GM12878 (cell line): ENCODE measurements around the gene NKD2. TPM values are rescaled to one million over a fixed set of nuclear protein-coding genes. Genes with fewer than 3 reads are reported as not detected.
A peak's percentile ranks its signal among the peaks of the same experiment; 100 is the strongest.

Source experiments
- ATAC-seq: fragments of 200-7000 bp; cut with Tn5 transposase; 3 replicates; pipeline ENCODE4 v1.9.1; 2020; ENCODE audit warnings: mild to moderate bottlenecking, moderate library complexity
- BruUV-seq: library from RNA; stranded (reverse); fragments of 400-500 nt; replicated peaks from 2 replicates; lab custom pipeline; 2021; lab: Mats Ljungman, UMichigan
- CTCF ChIA-PET: fragments of 300-600 bp; sonication (Branson Sonifier 250); formaldehyde crosslinking; extraction: SDS; loops from one replicate; lab custom pipeline; 2021; ENCODE audit warnings: inconsistent platforms; lab: Yijun Ruan, JAX
- POLR2A ChIA-PET: fragments of 350-600 bp; formaldehyde crosslinking; extraction: SDS; loops from one replicate; lab custom pipeline; 2021; ENCODE audit warnings: inconsistent platforms; lab: Charles Lee
- RAD21 ChIA-PET: fragments of 300-600 bp; sonication (Branson Sonifier 250); formaldehyde crosslinking; loops from one replicate; lab custom pipeline; 2023; ENCODE audit warnings: antibody characterized with exemption; ENCODE audit not compliant: unreplicated experiment; lab: Charles Lee
- SMC1A ChIA-PET: fragments of 300-600 bp; sonication (Branson Sonifier 250); formaldehyde crosslinking; loops from one replicate; lab custom pipeline; 2023; ENCODE audit not compliant: unreplicated experiment, uncharacterized antibody; lab: Charles Lee
- DNase-seq: peaks from one replicate; pipeline ENCODE4 v3.0.0-alpha.2; 2011; ENCODE audit warnings: low read depth, low spot score
- FAIRE-seq: peaks from 3 replicates; lab custom pipeline; 2011; peaks lifted over from hg19 to GRCh38; lab: Jason Lieb, UNC
- H2AFZ ChIP-seq: 2 replicates; pipeline ENCODE4 v1.6.0; 2011; ENCODE audit warnings: low read depth, low read length, control low read depth; ENCODE audit not compliant: control insufficient read depth
- H3K27ac ChIP-seq: 2 replicates; pipeline ENCODE4 v1.5.1; 2011; ENCODE audit warnings: control low read depth; ENCODE audit not compliant: control insufficient read depth, insufficient read depth
- H3K27me3 ChIP-seq, 2 experiments: replicated peaks in 1 of 2; 2 replicates each; pipeline versions ENCODE4 v1.6.0 to v1.6.1; 2011; ENCODE audit warnings: low read length in 1 of 2; ENCODE audit not compliant: control insufficient read depth in 2 of 2, insufficient read depth in 2 of 2
- H3K36me3 ChIP-seq, 2 experiments: 2 replicates each; pipeline ENCODE4 v1.5.1; 2011; ENCODE audit warnings: low read length in 1 of 2; ENCODE audit not compliant: control insufficient read depth in 2 of 2, insufficient read depth in 2 of 2
- H3K4me1 ChIP-seq: 2 replicates; pipeline ENCODE4 v1.6.1; 2011; ENCODE audit warnings: mild to moderate bottlenecking, low read length, moderate library complexity, mixed read lengths; ENCODE audit not compliant: control insufficient read depth, insufficient read depth
- H3K4me2 ChIP-seq: 2 replicates; pipeline ENCODE4 v1.6.0; 2011; ENCODE audit warnings: control low read depth; ENCODE audit not compliant: control insufficient read depth, insufficient read depth
- H3K4me3 ChIP-seq: fragments of 200-600 bp; sonication (generic); 2 replicates; pipeline ENCODE4 v1.5.1; 2016
- H3K79me2 ChIP-seq: 2 replicates; pipeline ENCODE4 v1.6.0; 2011; ENCODE audit warnings: low read length; ENCODE audit not compliant: control insufficient read depth, insufficient read depth
- H3K9ac ChIP-seq: 2 replicates; pipeline ENCODE4 v1.8.0; 2011; ENCODE audit warnings: low read length, control low read depth, mixed read lengths; ENCODE audit not compliant: control insufficient read depth, insufficient read depth
- H3K9me3 ChIP-seq: replicated peaks from 3 replicates; pipeline ENCODE4 v1.5.1; 2011; ENCODE audit warnings: mild to moderate bottlenecking, low read length; ENCODE audit not compliant: control insufficient read depth, insufficient read depth
- H4K20me1 ChIP-seq: 2 replicates; pipeline ENCODE4 v1.6.0; 2011; ENCODE audit not compliant: control insufficient read depth, insufficient read depth
- ASH2L ChIP-seq: fragments of 300-600, 200-600 bp; sonication (generic); IDR thresholded peaks from 2 replicates; pipeline ENCODE4 v1.6.1; 2017; ENCODE audit warnings: low read depth, mild to moderate bottlenecking, borderline replicate concordance
- CBFB ChIP-seq: IDR thresholded peaks from 2 replicates; pipeline ENCODE4 v1.6.1; 2016; ENCODE audit warnings: antibody characterized with exemption, low read depth
- CREM ChIP-seq: IDR thresholded peaks from 2 replicates; pipeline ENCODE4 v1.6.1; 2014; ENCODE audit warnings: antibody characterized with exemption, low read depth
- DPF2 ChIP-seq: fragments of 450-650 bp; IDR thresholded peaks from 2 replicates; pipeline ENCODE4 v1.6.1; 2017; ENCODE audit warnings: mild to moderate bottlenecking
- ESRRA ChIP-seq: IDR thresholded peaks from 2 replicates; pipeline ENCODE4 v1.6.1; 2012; ENCODE audit warnings: mild to moderate bottlenecking, low read length, improper control_type of control experiment
- IRF5 ChIP-seq: fragments of 450-650 bp; IDR thresholded peaks from 2 replicates; pipeline ENCODE4 v1.6.1; 2017; ENCODE audit warnings: borderline replicate concordance
- KAT2A ChIP-seq: conservative IDR thresholded peaks from 2 replicates; pipeline ENCODE4 v1.6.1; 2011; ENCODE audit warnings: low read depth, low read length; ENCODE audit not compliant: control insufficient read depth
- MEF2B ChIP-seq: fragments of 450-650 bp; IDR thresholded peaks from 2 replicates; pipeline ENCODE4 v1.6.1; 2018; ENCODE audit warnings: mild to moderate bottlenecking, moderate library complexity; ENCODE audit not compliant: partially characterized antibody, poor library complexity, severe bottlenecking
- NBN ChIP-seq: fragments of 450-650 bp; IDR thresholded peaks from 2 replicates; pipeline ENCODE4 v1.6.1; 2016
- NFIC ChIP-seq: IDR thresholded peaks from 2 replicates; pipeline ENCODE4 v1.6.1; 2012; ENCODE audit warnings: low read depth, mild to moderate bottlenecking, inconsistent platforms, low read length, moderate library complexity
- NR2C1 ChIP-seq: fragments of 450-650 bp; IDR thresholded peaks from 2 replicates; pipeline ENCODE4 v1.6.1; 2017; ENCODE audit warnings: antibody characterized with exemption, mild to moderate bottlenecking, moderate library complexity
- NR2F1 ChIP-seq: fragments of 450-650 bp; conservative IDR thresholded peaks from 2 replicates; pipeline ENCODE4 v1.6.1; 2017; ENCODE audit warnings: mild to moderate bottlenecking
- RBBP5 ChIP-seq: fragments of 200-600 bp; sonication (generic); conservative IDR thresholded peaks from 2 replicates; pipeline ENCODE4 v1.6.1; 2016
- RCOR1 ChIP-seq: conservative IDR thresholded peaks from 2 replicates; pipeline ENCODE4 v1.6.1; 2012; ENCODE audit warnings: low read depth, low read length, improper control_type of control experiment
- SMC3 ChIP-seq: IDR thresholded peaks from 2 replicates; pipeline ENCODE4 v1.6.1; 2011; ENCODE audit warnings: low read length, improper control_type of control experiment, borderline replicate concordance
- TCF7 ChIP-seq: IDR thresholded peaks from 2 replicates; pipeline ENCODE4 v1.6.1; 2014; ENCODE audit warnings: antibody characterized with exemption, borderline replicate concordance
- ZNF687 ChIP-seq: fragments of 450-650 bp; IDR thresholded peaks from 2 replicates; pipeline ENCODE4 v1.6.1; 2017; ENCODE audit warnings: mild to moderate bottlenecking, moderate library complexity
- WGBS: methylation state at CpG from one replicate; pipeline ENCODE4 v1.1.6; 2016; ENCODE audit warnings: low lambda C conversion rate; ENCODE audit not compliant: insufficient replicate concordance, insufficient coverage; ENCODE audit errors: missing lambda C conversion rate; 5-methylcytosine and 5-hydroxymethylcytosine counted together
- in situ Hi-C: fragments of 300-500 bp; cut with MboI; formaldehyde crosslinking; loops from 9 replicates; pipeline ENCODE4 v1.14.3; 2018; ENCODE audit warnings: mixed read lengths
- intact Hi-C: fragments of 100-400 bp; cut with micrococcal nuclease; formaldehyde crosslinking; loops from one replicate; pipeline ENCODE4 v1.14.2; 2022; ENCODE audit not compliant: unreplicated experiment
- polyA plus RNA-seq, 11 experiments: library from polyadenylated mRNA; depleted of rRNA in 4 of 11; unstranded in 6 of 11; stranded (reverse) in 5 of 11; fragments of >200 nt; fragmentation: Nextera tagmentation in 4 of 11; fragmentation: Illumina TruSeq in 1 of 11; extraction: Ambion mirVana in 4 of 11; extraction: Trizol in 1 of 11; gene quantifications; 1 replicate in 1 of 11; 2 replicates in 10 of 11; pipeline versions ENCODE4 v1.2.1 to v1.2.3, GENCODE V29; 2011 to 2016; ENCODE audit warnings: inconsistent platforms in 2 of 11, missing spikeins in 2 of 11, low read depth in 1 of 11
- total RNA-seq, 4 experiments: library from RNA; depleted of rRNA in 3 of 4; stranded (reverse); fragments of >200 nt in 3 of 4; fragmentation: Illumina TruSeq in 1 of 4; extraction: Trizol in 1 of 4; gene quantifications; 2 replicates each; pipeline versions ENCODE4 v1.2.1 to v1.2.3, GENCODE V29; 2013 to 2021
- TF ChIP-seq, protein P1 (sequence below): IDR thresholded peaks from 2 replicates; pipeline ENCODE4 v1.6.1; 2012; ENCODE audit warnings: low read depth, low read length, improper control_type of control experiment

NKD2 gene
- total and polyA plus RNA-seq, 10 of the 15 experiments (the other 5 are each of a cell fraction or from before 2014, with no cell fraction given), result 0.20 to 0.83 (median 0.26) TPM; not detected in 7

DNA sequence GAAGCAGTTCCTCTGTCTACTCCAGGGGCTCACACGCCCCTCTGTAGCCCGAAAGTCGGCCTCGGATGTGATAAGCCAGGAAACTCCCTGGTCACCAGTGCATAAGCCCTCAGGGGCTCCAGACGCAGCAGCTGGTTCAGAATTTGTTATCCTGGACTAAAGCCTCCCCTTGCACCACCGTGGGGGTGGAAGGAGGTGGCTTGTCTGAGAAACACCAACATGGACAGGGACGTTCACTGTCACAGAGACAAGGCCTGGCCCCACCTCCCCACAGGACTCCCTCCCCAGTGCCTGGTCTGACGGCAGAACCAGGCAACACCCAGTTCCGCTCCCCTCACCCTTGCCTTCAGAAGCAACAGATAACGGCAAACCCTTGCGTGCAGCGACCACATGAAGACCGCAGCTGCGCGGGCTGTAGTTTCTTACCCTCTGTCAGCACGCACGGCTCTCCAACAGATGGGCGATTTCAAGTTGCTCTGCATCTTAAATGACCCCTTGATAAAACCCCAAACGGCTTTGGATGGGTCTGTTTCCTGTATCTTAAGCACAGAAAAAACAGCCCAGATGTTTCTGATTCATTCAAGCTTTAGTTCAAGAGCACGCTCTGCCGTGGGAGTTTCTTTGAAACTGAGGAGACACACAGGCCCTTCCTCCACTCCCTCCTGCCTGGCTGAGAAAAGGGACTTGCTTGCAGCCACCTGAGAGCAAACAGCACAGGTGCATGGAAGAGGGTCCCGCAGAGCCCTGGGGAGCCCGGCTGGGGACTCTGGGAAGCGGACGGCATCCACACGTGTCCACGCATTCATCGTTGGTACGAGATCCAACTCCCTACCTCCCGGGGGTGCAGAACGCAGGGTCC, 44.7 kb upstream of the NKD2 start (continued):
- TF ChIP-seq MEF2B (no peak), NFIC (peak; percentile 83)
- TF ChIP-seq, protein P1, sequence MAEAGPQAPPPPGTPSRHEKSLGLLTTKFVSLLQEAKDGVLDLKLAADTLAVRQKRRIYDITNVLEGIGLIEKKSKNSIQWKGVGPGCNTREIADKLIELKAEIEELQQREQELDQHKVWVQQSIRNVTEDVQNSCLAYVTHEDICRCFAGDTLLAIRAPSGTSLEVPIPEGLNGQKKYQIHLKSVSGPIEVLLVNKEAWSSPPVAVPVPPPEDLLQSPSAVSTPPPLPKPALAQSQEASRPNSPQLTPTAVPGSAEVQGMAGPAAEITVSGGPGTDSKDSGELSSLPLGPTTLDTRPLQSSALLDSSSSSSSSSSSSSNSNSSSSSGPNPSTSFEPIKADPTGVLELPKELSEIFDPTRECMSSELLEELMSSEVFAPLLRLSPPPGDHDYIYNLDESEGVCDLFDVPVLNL, result no peak

DNA sequence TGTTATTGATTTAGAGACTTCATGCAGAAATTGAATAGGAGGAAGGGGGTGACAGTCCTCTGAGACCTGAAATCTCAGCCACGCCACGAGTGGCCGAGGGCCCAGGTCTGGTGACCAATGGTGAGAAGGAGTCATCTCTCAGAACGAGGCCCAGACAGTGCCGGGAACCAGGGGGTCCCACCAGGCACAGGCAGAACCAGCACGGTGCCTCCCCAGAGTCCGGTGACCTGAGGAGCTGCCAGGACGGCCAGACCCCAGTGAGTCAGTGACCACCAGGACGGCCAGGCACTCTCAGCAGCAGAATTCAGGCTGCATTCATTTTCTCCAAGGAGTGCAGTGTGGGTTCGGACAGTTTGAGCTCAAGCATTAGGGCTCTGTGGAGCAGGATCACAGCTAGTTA, 43.8 kb upstream of the NKD2 start:
- CTCF ChIA-PET, result no interaction called here
- no peak for ATAC-seq
- in situ Hi-C loops, result no loop called here

More for the DNA sequence above, 43.8 kb upstream of the NKD2 start:
- BruUV-seq, result no TSS peak
- 41% methylated on average over 10 of the region's 10 CpGs for WGBS
- Histone ChIP-seq H3K27me3 (peaks cover 0 to 5% of the 10 kb centered on the region in 2 experiments; a peak in 2 of 4 replicates), H3K4me2 (no peak overlapping the region), H3K79me2 (no peaks in the 10 kb centered on the region), H3K27ac (no peak overlapping the region), H3K9ac (no peak overlapping the region), H3K4me3 (no peak overlapping the region), H2AFZ (no peak overlapping the region), H3K4me1 (peaks cover 17% of the 10 kb centered on the region), H3K36me3 (no peaks in the 10 kb centered on the region), H4K20me1 (no peaks in the 10 kb centered on the region), H3K9me3 (no peaks in the 10 kb centered on the region)
- intact Hi-C loops, result no loop called here
- ChIA-PET RAD21 (no interaction called here), POLR2A (no interaction called here), SMC1A (no interaction called here)
- FAIRE-seq (no peak), DNase-seq (no peak)
- TF ChIP-seq IRF5 (no peak), NR2F1 (no peak), NR2C1 (no peak), TCF7 (no peak), ASH2L (no peak), CREM (no peak), RBBP5 (no peak), RCOR1 (no peak), DPF2 (no peak), KAT2A (no peak), SMC3 (no peak), CBFB (no peak), ZNF687 (no peak), NBN (no peak), ESRRA (no peak), MEF2B (no peak)
